HT1080 (cell line): Measurements from ENCODE around the gene EPS15. TPM values are rescaled to one million over a fixed set of nuclear protein-coding genes. Genes with fewer than 3 reads are reported as not detected.
"Not testable (repeated sequence)": the region's sequence is repeated elsewhere in the genome, so short reads cannot be mapped to it uniquely, and the experiment has no call there.

Experiments used
- DNase-seq: peaks from one replicate; pipeline ENCODE4 v3.0.0-alpha.2; 2015; ENCODE audit warnings: low read depth
- total RNA-seq: library from RNA; depleted of rRNA; stranded (reverse); fragments of >200 nt; shearing (Covaris generic); gene quantifications from 2 replicates; pipeline ENCODE4 v1.2.3, GENCODE V29; 2014

The EPS15 gene
- total RNA-seq, 1 experiment from 2014 or later: 20.8 TPM

DNA sequence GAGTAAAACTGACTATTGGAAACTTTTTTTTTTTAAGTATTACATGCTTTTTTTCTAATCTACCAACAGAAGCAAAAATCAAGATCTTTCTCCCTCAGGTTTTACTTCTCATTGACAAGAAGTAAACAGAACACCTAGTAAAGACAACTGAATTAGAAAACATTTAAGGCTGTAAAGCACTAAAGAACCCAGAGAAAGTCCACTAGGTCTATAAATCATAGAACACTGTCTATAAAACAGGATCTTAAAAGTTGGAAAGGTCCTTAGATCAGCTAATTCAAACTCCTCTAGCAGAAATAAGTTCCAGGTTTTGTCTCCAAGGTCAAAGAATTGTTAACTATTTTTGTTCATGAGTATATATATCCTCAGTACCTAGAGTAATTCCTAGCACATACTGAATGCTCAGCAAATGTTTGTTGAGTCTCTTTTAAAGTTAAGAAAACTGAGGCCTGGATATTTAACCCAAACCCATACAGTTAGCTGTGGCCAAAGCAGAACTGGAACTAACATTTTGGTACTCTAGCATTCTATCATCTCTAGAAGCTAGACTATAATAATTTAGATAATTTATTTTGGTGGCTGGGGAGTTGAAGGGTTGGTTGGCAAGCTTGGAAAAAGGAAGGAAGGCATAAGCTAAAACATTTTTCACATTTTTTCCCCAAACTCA, 3.0 kb downstream of the EPS15 start:
- DNase-seq: no peak

DNA sequence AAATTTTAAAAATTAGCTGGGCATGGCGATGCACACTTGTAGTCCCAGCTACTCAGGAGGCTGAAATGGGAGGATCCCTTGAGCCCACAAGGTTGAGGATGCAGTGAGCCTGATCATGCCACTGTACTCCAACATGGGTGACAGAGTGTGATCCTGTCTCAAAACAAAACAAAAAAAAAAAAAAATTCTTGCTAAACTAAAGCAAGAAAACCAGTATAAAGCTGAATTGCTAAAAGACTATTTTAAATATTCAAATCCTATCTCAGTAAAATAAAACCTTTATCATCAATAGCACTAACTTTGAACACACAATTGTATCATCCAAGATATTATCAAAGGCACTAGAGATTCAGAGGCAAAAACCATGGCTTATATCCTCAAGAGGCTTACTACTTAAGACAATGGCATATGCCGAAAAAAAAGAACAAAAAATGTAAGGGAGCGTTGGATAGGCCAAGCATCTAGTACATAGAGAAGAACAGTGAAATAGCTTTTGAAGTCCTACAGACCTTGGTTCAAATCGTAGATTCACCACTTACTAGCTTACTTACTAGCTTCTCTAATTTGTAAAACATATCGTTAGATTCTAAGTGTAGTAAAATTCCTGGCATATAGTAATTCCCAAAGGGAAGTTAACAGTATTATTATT, 3.6 kb downstream of the EPS15 start:
- no peak for DNase-seq

DNA sequence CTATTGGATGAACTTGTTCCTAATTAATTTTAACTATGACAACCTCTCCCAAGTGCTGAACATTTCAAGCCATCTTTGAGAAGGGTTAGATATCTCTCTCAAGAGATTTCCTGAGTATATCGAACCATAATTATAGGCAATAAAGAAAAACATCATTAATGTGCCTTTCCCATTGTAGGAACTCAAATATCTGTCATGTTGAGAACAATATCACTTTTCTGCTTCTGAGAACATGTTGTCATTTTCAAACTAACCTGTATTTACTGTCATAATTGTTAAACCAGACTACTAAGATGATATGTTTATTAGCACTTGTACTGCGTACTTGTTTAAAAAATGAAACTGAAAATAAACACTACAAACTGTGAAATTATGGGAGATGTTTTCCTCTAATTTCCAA, 4.3 kb downstream of the EPS15 start:
- no peak for DNase-seq

DNA sequence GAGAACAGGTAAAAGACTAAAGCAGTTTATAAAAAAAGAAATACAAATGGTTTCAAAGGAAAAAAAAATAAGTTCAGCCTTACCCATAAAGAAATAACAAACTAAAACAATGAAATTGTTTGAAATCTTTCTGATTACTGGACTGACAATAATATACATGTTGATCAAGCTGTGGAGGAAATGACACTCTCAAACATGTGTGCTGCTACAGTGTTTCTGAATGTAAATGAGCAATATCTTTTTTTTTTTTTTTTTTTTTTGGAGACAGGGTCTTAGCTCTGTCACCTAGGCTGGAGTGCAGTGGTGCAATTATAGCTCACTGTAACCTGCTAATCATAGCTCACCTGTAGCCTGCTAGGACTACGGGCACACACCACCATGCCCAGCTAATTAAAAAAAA, 6.5 kb downstream of the EPS15 start:
- no peak for DNase-seq

DNA sequence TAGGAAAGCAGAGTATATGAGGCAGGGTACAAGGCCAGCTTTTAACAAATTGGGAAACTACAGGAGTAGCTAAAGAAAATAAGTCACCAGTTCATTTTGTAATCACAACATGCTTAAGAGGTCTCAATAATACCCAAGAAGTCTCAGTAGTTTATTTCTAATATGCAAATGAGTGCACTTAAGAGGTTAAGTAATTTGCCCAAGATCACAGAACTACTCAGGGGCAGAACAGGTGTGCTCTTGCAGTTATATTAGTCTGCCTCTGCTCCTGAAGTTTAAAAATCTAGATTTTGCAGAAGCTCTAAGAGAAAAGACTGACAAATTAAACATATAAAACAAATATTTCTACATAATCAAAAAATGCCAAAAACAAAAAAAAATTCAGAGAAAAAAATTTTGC, 6.9 kb downstream of the EPS15 start:
- DNase-seq: no peak

DNA sequence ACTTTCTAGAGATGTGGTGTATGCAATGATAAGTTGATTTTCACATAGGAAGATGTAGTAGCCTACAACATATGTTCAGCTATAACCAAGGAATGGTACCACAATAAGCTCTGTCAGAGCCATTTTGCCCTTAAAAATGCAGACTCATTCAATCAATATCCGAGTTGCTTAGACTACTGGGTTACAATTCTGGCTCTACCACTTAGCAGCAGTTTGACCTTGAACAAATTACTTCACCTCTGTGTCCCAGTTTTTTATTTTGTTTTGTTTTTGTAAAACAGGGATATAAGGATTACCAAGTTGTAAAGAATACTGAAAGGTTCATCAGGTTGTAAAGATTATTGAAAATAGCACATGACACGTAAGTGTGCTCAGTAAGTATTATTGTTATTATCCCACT, 9.3 kb downstream of the EPS15 start:
- no peak for DNase-seq

DNA sequence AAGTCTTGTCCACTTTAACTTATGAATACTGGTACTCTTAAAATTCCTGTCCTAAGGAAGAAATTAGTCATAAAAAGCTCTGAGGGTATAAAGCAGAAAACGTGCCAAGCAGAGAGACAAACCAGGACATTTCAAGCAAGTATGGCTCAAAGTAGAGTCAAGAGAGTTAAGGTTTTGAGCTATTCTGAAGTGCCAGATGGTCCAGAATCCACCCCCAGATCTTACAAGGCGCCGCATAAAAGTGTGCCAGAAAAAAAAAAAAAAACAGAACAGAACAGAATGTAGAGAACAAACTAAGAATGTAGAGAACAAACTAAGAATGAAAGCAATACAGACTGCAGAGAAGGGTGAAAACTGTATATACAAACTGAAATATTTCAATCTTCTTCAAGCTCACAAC, 12.5 kb downstream of the EPS15 start:
- DNase-seq: peak; percentile 21

DNA sequence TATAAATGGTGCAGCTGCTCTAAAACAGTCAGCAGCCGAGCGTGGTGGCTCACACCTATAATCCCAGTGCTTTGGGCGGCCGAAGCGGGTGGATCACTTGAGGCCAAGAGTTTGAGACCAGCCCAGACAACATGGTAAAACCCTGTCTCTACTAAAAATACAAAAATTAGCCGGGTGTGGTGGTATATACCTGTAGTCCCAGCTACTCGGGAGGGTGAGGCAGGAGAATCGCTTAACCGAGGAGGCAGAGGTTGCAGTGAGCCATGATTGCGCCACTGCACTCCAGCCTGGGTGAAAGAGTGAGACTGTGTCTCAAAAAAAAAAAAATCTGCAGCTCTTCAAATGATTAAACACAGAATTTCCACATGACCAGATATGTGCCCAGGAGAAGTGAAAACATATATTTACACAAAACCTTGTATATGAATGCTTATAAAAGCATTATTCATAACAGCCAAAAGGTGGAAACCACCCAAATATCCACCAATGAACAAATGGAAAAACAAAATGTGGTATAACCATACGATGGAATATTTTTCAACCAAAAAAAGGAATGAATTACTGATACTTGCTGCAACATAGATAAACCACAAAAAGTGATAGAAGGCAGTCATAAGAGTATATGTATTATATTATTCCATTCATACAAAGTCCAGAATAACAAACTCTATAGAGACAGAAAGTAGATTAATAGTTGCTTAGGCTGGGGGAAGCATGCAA, 14.1 kb downstream of the EPS15 start:
- no peak for DNase-seq

DNA sequence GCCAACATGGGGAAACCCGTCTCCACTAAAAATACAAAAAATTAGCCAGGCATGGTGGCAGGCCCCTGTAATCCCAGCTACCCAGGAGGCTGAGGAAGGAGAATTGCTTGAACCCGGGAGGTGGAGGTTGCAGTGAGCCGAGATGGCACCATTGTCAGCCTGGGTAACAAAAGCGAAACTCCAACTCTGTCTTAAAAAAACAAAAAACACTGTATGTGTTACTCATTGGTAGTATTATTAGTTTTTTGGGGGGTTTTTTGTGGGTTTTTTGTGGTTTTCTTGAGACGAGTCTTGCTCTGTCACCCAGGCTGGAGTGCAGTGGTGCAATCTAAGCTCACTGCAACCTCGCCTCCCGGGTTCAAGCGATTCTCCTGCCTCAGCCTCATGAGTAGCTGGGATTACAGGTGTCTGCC, 17.8 kb downstream of the EPS15 start:
- DNase-seq: not testable (repeated sequence)

DNA sequence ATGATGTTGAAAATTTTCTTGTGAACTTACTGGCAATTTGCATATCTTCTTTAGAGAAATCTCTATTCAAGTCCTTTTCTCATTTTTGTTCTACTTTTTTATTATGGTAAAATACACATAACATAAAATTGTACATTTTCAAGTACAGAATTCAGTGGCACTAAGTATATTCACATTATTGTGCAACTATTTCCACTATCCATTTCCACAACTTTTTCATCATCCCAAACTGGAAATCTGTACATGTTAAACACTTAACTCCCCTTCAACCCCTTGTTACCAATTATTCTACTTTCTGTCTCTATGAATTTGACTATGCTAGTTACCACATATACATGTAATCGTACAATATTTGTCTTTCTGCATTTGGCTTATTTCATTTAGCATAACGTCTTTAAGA, 19.4 kb downstream of the EPS15 start:
- DNase-seq: no peak

DNA sequence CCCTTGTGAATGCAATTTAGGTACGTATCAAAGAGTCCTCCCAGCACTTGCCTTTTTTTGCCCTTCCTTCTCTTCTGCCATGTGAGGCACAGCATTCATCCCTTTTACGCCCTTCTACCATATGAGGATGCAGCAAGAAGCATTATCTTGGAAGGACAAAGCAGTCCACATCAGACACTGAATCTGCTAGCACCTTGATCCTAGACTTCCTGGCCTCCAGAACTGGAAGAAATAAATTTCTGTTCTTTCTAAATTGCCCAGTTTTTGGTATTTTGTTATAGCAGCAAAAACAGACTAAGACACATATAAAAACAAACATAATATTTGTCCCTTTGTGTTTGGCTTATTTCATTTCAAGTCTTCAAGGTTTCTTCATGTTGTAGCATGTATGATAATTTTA, 20.1 kb downstream of the EPS15 start:
- DNase-seq: no peak

DNA sequence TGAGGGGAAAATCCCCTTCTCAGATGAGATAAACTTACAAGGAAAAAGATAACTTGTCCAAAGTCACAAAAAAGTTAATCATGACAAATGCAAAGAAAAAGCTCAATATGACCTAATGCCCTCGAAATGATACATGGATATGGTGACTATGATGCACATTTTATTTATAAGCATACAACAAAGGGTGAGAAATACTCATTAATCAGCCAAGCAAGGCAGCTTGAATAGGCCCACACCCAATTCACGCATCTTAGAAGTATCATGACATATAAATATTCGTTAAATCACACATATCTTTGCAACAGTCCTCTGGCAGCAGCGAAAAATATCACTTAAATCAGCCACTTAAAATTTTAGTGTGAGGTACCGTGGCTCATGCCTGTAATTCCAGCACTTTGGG, 21.7 kb downstream of the EPS15 start:
- no peak for DNase-seq

DNA sequence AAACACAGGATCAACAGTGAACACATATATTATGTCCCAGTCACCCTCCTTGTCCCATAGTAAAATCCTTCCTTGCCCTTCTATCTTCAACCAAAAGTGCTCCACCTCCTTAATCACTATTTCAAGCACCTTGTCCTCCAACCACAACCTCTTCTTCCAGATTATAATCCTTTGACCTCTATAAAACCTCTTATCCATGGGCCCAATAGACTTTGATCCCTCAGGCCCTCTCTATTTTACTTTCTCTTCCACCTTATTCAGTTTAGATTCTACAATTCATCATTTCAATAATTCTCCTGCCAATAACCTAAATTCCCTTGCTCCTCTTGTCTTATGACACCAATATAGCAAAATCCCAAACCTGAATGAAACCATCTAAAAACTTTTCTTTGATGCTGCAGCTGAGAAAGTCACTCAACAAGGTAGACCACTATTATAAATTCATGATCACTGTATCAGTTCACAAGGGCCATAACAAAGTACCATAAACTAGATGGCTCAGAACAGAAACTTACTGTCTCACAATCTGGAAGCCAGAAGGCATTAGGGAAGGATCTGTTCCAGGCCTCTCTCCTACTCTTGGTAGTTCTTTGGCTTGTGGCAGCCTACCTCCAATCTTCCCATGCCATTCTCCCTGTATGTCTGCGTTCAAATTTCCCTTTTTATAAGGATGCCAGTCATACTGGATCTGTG, 24.8 kb downstream of the EPS15 start:
- DNase-seq: no peak

DNA sequence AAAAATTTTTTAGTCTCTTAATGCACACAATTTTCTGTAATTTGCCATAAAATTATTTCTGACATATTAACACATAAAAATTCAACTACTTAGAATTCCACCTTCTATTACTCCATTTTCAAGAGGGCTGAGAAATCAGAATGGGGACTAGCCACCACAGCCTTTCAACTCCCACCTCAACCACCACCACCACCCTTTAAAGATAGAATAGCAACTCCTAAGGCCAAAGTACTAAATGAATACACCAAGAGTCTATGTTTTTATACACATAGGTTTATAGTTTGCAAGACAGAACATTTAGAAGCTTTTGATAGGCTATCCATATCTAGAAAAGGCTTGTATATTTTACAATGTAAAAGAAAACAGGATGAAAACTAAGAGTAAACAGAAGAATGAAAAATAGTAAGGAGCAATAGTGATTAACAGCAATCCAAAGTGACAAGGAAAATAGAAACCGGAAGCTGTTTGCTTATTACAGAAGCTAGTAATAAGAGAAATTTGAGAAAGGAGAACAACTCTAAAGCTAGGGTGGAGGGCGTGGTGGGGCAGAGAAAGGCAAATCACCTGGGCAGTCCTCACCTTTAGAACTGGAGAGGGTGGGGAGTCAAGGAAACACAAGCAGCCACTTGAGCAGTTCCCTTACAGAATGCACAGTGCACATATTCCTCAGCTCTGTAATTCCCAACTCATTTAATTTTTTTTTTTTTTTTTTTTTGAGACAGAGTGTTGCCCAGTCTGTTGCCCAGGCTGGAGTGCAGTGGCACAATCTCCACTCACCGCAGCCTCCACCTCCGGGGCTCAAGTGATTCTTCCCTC, 27.7 kb downstream of the EPS15 start:
- DNase-seq: no peak

DNA sequence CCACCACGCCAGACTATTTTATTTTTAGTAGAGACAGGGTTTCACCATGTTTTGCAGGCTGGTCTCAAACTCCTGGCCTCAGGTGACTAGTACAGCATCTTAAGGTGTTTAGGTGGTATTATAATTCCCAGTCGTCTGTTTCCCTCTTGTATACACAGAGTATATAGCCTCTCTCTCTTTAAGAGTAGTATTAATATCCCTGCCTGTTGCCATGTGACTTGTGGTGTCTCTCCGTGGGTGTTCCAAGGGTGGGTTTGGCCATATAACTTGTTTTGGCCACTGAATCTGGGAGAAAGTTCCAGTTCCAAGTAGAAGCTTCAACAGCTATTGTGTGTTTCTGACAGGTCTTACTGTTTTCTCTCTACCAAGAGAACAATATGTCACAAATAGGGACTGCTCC, 29.6 kb downstream of the EPS15 start:
- DNase-seq: no peak

DNA sequence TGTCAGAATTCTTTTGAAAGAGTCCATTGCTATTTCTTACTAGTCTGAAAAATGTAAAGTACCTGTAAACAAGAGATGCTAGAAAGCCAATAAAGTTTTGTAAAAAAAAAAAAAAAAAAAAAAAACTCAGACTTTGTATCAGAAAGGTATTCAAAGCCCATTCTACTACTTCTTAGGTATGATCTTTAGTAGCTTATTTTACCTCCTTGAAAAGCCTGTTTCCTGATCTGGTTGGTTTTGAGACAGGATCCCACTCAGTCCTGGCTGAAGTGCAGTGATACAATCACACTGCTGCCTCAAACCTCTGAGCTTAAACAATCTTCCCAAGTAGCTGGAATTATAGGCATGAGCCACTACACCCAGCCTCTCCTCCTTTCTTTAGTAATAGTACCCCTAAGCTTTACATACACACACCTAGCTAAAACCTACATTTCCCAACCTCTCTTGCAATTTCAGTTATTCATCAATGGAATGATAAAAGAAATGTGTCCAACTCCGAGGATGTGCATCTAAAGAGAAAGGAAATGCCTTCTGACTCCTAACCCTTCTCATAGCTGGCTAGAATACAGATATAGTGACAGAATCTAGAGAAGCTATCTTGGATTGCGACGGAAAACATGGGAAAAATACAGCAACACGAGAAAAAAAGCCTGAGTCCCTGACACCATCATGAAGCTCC, 30.6 kb downstream of the EPS15 start:
- peak; percentile 6 for DNase-seq

DNA sequence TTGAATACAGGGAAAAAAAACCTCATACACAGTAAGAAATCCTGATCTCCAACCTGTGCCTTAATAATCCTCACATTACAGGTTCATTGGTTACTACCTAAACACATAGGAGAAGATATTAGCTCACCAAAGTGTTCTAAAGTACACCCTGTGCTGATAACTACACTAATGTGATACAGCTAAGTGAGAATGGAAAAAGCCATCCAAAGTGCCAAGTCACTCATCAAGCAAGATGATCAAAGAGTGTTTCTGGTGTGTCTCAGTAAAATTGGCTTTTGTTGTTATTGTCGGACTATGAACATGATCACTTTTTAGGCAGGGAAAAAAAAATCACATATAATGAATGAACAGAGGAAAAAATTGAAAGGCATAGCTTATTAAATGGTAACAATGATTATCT, 31.4 kb downstream of the EPS15 start:
- no peak for DNase-seq

DNA sequence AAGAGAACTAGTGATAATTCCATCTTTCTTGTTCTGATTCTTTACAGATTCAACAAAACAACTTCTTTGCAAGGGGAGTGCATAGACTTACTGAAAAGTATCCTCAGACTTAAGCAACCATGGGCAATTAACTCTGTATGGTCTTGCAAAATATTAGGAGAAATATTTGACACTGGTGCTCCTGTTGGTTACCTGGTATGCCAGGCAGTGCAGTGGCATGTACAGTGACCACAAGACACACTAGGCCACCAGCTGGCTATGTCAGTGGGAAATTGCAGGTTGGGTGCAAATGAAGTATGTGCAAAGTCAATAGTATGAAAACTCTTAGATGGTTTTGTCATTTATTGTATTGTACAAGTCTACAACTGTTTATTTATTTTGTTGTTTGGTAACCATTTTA, 34.5 kb downstream of the EPS15 start:
- DNase-seq: no peak

DNA sequence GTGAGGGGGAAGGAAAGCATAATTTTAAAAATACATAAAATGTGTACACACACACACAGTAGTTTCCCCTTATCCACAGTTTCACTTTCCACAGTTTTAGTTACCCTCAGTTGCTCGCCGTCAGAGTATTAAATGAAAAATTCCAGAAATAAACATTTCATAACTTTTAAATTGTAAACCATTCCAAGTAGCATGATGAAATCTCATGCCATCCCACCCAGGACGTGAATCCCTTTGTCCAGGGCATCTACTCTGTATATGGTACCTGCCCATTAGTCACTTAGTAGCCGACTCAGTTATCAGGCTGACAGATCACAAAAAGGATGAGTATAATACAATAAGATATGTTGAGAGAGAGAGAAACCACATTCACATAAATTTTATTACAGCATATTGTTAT, 36.2 kb downstream of the EPS15 start:
- DNase-seq: no peak

DNA sequence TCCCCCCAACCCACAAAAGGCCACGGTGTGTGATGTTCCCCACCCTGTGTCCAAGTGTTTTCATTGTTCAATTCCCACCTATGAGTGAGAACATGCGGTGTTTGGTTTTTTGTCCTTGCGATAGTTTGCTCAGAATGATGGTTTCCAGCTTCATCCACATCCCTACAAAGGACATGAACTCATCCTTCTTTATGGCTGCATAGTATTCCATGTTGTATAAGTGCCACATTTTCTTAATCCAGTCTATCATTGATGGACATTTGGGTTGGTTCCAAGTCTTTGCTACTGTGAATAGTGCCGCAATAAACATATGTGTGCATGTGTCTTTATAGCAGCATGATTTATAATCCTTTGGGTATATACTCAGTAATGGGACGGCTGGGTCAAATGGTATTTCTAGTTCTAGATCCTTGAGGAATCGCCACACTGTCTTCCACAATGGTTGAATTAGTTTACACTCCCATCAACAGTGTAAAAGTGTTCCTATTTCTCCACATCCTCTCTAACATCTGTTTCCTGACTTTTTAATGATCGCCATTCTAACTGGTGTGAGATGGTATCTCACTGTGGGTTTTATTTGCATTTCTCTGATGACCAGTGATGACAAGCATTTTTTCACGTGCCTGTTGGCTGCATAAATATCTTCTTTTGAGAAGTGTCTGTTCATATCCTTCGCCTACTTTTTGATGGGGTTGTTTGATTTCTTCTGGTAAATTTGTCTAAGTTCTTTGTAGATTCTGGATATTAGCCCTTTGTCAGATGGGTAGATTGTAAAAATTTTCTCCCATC, 44.0 kb downstream of the EPS15 start:
- DNase-seq: not testable (repeated sequence)
